K562 (cell line): ENCODE data around the gene TOMM40L. TPM values are rescaled to one million over a fixed set of nuclear protein-coding genes. Genes with fewer than 3 reads are reported as not detected.

Experiments used
- ELK1 ChIP-seq: sonication (generic); formaldehyde crosslinking; IDR thresholded peaks from 2 replicates; pipeline ENCODE4 v1.8.1; 2022; ENCODE audit warnings: missing genetic modification reagents
- FOXK2 ChIP-seq, 2 experiments: fragments of 450-650 bp; IDR thresholded peaks in 1 of 2; conservative IDR thresholded peaks in 1 of 2; 2 replicates each; pipeline ENCODE4 v1.6.1; 2016; ENCODE audit warnings: low read depth in 2 of 2, mild to moderate bottlenecking in 1 of 2
- HDAC8 ChIP-seq: fragments of 450-650 bp; IDR thresholded peaks from 2 replicates; pipeline ENCODE4 v1.6.1; 2016; ENCODE audit warnings: mild to moderate bottlenecking, missing genetic modification characterization, moderate library complexity, missing compliant biosample characterization
- HNRNPK ChIP-seq: fragments of 200-400 bp; formaldehyde crosslinking; IDR thresholded peaks from one replicate; pipeline ENCODE4 v1.6.1; 2018; ENCODE audit warnings: mild to moderate bottlenecking, low read depth, low read length; ENCODE audit not compliant: poor library complexity, severe bottlenecking
- LEF1 ChIP-seq: fragments of 450-650 bp; IDR thresholded peaks from 2 replicates; pipeline ENCODE4 v1.6.1; 2016; ENCODE audit warnings: mild to moderate bottlenecking
- NCOA2 ChIP-seq, 2 experiments: fragments of 450-650 bp; IDR thresholded peaks; 2 replicates each; pipeline ENCODE4 v1.6.1; 2018; ENCODE audit warnings: mild to moderate bottlenecking in 2 of 2, moderate library complexity in 1 of 2; ENCODE audit not compliant: partially characterized antibody in 2 of 2
- NCOA4 ChIP-seq: fragments of 450-650 bp; IDR thresholded peaks from 2 replicates; pipeline ENCODE4 v1.6.1; 2018; ENCODE audit warnings: mild to moderate bottlenecking; ENCODE audit not compliant: partially characterized antibody
- STAT5B ChIP-seq: fragments of 250-450 bp; sonication (Bioruptor Pico); IDR thresholded peaks from 2 replicates; pipeline ENCODE4 v1.8.0; 2021; ENCODE audit warnings: mild to moderate bottlenecking, inconsistent platforms
- TFAM ChIP-seq: fragments of 250-450 bp; sonication (Bioruptor Pico); conservative IDR thresholded peaks from 2 replicates; pipeline ENCODE4 v1.5.0; 2021; ENCODE audit warnings: mild to moderate bottlenecking, moderate library complexity
- ZBTB2 ChIP-seq: fragments of 450-650 bp; IDR thresholded peaks from 2 replicates; pipeline ENCODE4 v1.6.1; 2016; ENCODE audit warnings: antibody characterized with exemption
- ZNF146 ChIP-seq: IDR thresholded peaks from one replicate; pipeline ENCODE4 v1.6.1; 2018; ENCODE audit warnings: missing compliant biosample characterization; ENCODE audit not compliant: unreplicated experiment
- ZNF511 ChIP-seq: sonication (generic); formaldehyde crosslinking; IDR thresholded peaks from 2 replicates; pipeline ENCODE4 v1.8.0; 2022; ENCODE audit warnings: mild to moderate bottlenecking, missing genetic modification reagents
- ZNF584 ChIP-seq: fragments of 200-800 bp; sonication (Bioruptor generic); IDR thresholded peaks from 2 replicates; pipeline ENCODE4 v1.6.1; 2016; ENCODE audit warnings: low read depth, mild to moderate bottlenecking, missing genetic modification characterization, missing compliant biosample characterization
- ZNF696 ChIP-seq: fragments of 250-450 bp; sonication (Bioruptor Pico); conservative IDR thresholded peaks from 2 replicates; pipeline ENCODE4 v1.4.0; 2020; ENCODE audit warnings: mild to moderate bottlenecking, moderate library complexity
- ZNF699 ChIP-seq: fragments of 250-450 bp; sonication (Bioruptor Pico); IDR thresholded peaks from 2 replicates; pipeline ENCODE4 v1.8.0; 2021; ENCODE audit warnings: mild to moderate bottlenecking, moderate library complexity; ENCODE audit not compliant: insufficient replicate concordance
- ZNF764 ChIP-seq: fragments of 250-450 bp; sonication (Bioruptor Pico); IDR thresholded peaks from 2 replicates; pipeline ENCODE4 v1.4.0; 2020; ENCODE audit warnings: low read depth, mild to moderate bottlenecking, moderate library complexity
- polyA plus RNA-seq, 8 experiments: library from polyadenylated mRNA; depleted of rRNA in 4 of 8; stranded (reverse) in 5 of 8; unstranded in 3 of 8; fragments of >200 nt; fragmentation: Nextera tagmentation in 2 of 8; fragmentation: Illumina TruSeq in 1 of 8; extraction: Ambion mirVana in 2 of 8; extraction: Trizol in 1 of 8; gene quantifications; 2 replicates each; pipeline versions ENCODE4 v1.2.1 to v1.2.3, GENCODE V29; 2011 to 2014; ENCODE audit warnings: inconsistent platforms in 1 of 8, missing spikeins in 1 of 8
- total RNA-seq, 7 experiments: library from RNA; depleted of rRNA in 6 of 7; stranded (reverse); fragments of >200 nt in 6 of 7; fragmentation: Illumina TruSeq in 2 of 7; extraction: Trizol in 2 of 7; gene quantifications; 2 replicates each; pipeline versions ENCODE4 v1.2.1 to v1.2.3, GENCODE V29; 2011 to 2021; ENCODE audit warnings: low replicate concordance in 1 of 7
- TF ChIP-seq, protein P1 (sequence below), 3 experiments: IDR thresholded peaks in 2 of 3; conservative IDR thresholded peaks in 1 of 3; 2 replicates each; pipeline ENCODE4 v1.5.1; 2011 to 2012; ENCODE audit warnings: low read length in 3 of 3, mild to moderate bottlenecking in 3 of 3, control low read depth in 2 of 3, improper control_type of control experiment in 1 of 3, inconsistent platforms in 1 of 3, low read depth in 1 of 3, mixed read lengths in 1 of 3, moderate library complexity in 1 of 3; ENCODE audit not compliant: insufficient read depth in 2 of 3
- TF ChIP-seq, protein P2 (sequence below): fragments of 450-650 bp; conservative IDR thresholded peaks from 2 replicates; pipeline ENCODE4 v1.6.1; 2016; ENCODE audit warnings: missing genetic modification characterization, low read depth, mild to moderate bottlenecking, control low read depth, missing compliant biosample characterization
- TF ChIP-seq, protein P3 (sequence below): fragments of 250-450 bp; sonication (Bioruptor Pico); IDR thresholded peaks from 2 replicates; pipeline ENCODE4 v1.4.0; 2020

TOMM40L gene
- total and polyA plus RNA-seq, 9 of the 15 experiments (the other 6 are each of a cell fraction or from before 2014, with no cell fraction given) = 9.6 to 33.6 (median 25.2) TPM

GRCh38 chr1:161225534-161226319 lies at the start of gene TOMM40L (continued):
- no peak for TF ChIP-seq ELK1 (CRISPR knock-in tag)
- TF ChIP-seq HNRNPK = no peak
- TF ChIP-seq ZNF511 = peak; percentile 36; the same call in 1 of the 2 replicates
- TF ChIP-seq ZNF764 (CRISPR knock-in tag) = no peak
- TF ChIP-seq, protein P1, sequence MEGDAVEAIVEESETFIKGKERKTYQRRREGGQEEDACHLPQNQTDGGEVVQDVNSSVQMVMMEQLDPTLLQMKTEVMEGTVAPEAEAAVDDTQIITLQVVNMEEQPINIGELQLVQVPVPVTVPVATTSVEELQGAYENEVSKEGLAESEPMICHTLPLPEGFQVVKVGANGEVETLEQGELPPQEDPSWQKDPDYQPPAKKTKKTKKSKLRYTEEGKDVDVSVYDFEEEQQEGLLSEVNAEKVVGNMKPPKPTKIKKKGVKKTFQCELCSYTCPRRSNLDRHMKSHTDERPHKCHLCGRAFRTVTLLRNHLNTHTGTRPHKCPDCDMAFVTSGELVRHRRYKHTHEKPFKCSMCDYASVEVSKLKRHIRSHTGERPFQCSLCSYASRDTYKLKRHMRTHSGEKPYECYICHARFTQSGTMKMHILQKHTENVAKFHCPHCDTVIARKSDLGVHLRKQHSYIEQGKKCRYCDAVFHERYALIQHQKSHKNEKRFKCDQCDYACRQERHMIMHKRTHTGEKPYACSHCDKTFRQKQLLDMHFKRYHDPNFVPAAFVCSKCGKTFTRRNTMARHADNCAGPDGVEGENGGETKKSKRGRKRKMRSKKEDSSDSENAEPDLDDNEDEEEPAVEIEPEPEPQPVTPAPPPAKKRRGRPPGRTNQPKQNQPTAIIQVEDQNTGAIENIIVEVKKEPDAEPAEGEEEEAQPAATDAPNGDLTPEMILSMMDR (IDR thresholded peaks at IDR 0.05 in 2 of 3, conservative IDR thresholded peaks at IDR 0.05 in 1 of 3; ENCODE audit: insufficient read depth in 2 of 3, low read depth in 1 of 3, low read length in 3 of 3) = peak; percentile 72 to 88 (median 84)
- 0 out of 2 replicates have a peak, but pooled peaks have one; percentile 24 for TF ChIP-seq LEF1
- TF ChIP-seq ZNF696 (CRISPR knock-in tag) = no peak
- TF ChIP-seq TFAM (CRISPR knock-in tag) = no peak
- TF ChIP-seq NCOA2 (IDR thresholded peaks at IDR 0.05; ENCODE audit: partially characterized antibody in 2 of 2) = no peak
- TF ChIP-seq ZNF699 (CRISPR knock-in tag) = no peak
- no peak for TF ChIP-seq NCOA4
- TF ChIP-seq FOXK2 (conservative IDR thresholded peaks at IDR 0.05 in 1 of 2, IDR thresholded peaks at IDR 0.05 in 1 of 2; ENCODE audit: low read depth in 2 of 2) = peak in 1 of 2 experiments; percentile 61; a peak in 1 of 4 replicates
- TF ChIP-seq STAT5B (CRISPR knock-in tag) = no peak
- TF ChIP-seq, protein P2, sequence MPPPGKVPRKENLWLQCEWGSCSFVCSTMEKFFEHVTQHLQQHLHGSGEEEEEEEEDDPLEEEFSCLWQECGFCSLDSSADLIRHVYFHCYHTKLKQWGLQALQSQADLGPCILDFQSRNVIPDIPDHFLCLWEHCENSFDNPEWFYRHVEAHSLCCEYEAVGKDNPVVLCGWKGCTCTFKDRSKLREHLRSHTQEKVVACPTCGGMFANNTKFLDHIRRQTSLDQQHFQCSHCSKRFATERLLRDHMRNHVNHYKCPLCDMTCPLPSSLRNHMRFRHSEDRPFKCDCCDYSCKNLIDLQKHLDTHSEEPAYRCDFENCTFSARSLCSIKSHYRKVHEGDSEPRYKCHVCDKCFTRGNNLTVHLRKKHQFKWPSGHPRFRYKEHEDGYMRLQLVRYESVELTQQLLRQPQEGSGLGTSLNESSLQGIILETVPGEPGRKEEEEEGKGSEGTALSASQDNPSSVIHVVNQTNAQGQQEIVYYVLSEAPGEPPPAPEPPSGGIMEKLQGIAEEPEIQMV (tag) = 0 out of 2 replicates have a peak, but pooled peaks have one; percentile 31
- no peak for TF ChIP-seq ZBTB2
- TF ChIP-seq ZNF146 (CRISPR knock-in tag) = no peak
- no peak for TF ChIP-seq ZNF584 (CRISPR knock-in tag)
- TF ChIP-seq, protein P3, sequence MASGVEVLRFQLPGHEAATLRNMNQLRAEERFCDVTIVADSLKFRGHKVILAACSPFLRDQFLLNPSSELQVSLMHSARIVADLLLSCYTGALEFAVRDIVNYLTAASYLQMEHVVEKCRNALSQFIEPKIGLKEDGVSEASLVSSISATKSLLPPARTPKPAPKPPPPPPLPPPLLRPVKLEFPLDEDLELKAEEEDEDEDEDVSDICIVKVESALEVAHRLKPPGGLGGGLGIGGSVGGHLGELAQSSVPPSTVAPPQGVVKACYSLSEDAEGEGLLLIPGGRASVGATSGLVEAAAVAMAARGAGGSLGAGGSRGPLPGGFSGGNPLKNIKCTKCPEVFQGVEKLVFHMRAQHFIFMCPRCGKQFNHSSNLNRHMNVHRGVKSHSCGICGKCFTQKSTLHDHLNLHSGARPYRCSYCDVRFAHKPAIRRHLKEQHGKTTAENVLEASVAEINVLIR (CRISPR knock-in tag) = no peak
- TF ChIP-seq HDAC8 (tag) = no peak
